Renal pelvis (tissue), 12 donors: ENCODE data around the gene NAPG. TPM values are rescaled to one million over a fixed set of nuclear protein-coding genes. Genes with fewer than 3 reads are reported as not detected.
"Not testable (repeated sequence)": the region's sequence is repeated elsewhere in the genome, so short reads cannot be mapped to it uniquely, and the experiment has no call there.

Experiments used
- DNase-seq: peaks from one replicate; pipeline ENCODE4 v3.0.0-alpha.2; 2013
- long read RNA-seq, 16 experiments: transcript quantifications; one replicate each; lab custom pipeline, GENCODE V29; 2026
- polyA plus RNA-seq, 3 donors: library from polyadenylated mRNA; unstranded; fragments of 120-200 nt; gene quantifications; one replicate each; pipeline ENCODE4 v1.2.1, GENCODE V29; 2013; ENCODE audit not compliant: insufficient read length in 3 of 3

NAPG gene
- 10 to 100 TPM; 14.8 to 32.6 (median 23.0) TPM for polyA plus RNA-seq
- long read RNA-seq, donor 1, result 0 reads
- long read RNA-seq, donor 2, partial matches to known transcripts, result 13 of 14 reads
- long read RNA-seq, donor 2, other reads (novel, unspliced or antisense), result 0 of 14 reads
- long read RNA-seq, donor 3, result 0 reads
- long read RNA-seq, donor 4, partial matches to known transcripts, result 21 of 21 reads
- long read RNA-seq, donor 4, other reads (novel, unspliced or antisense), result 0 of 21 reads
- long read RNA-seq, donor 5, result 0 reads
- long read RNA-seq, donor 6, result 0 reads
- long read RNA-seq, donor 7, partial matches to known transcripts, result 12 of 12 reads
- long read RNA-seq, donor 7, other reads (novel, unspliced or antisense), result 0 of 12 reads
- long read RNA-seq, donor 8, result 0 reads
- long read RNA-seq, donor 9, partial matches to known transcripts, result 5 of 6 reads
- long read RNA-seq, donor 9, other reads (novel, unspliced or antisense), result 0 of 6 reads
- long read RNA-seq, donor 10, result 0 reads
- long read RNA-seq, donor 11, partial matches to known transcripts, result 0 of 1 reads
- long read RNA-seq, donor 11, other reads (novel, unspliced or antisense), result 0 of 1 reads
- long read RNA-seq, donor 12, partial matches to known transcripts, result 6 of 6 reads
- long read RNA-seq, donor 12, other reads (novel, unspliced or antisense), result 0 of 6 reads
- long read RNA-seq, donor 13, result 0 reads
- long read RNA-seq, donor 14, result 0 reads
- long read RNA-seq, donor 15, result 0 reads
- long read RNA-seq, donor 16, partial matches to known transcripts, result 6 of 6 reads
- long read RNA-seq, donor 16, other reads (novel, unspliced or antisense), result 0 of 6 reads

GRCh38 chr18:10525697-10526560 is at the start of gene NAPG:
NAPG (plus strand) TSS chr18:10526027; CDS start chr18:10526103, 76 bp downstream.
- DNase-seq, result peak; percentile 93

GRCh38 chr18:10476338-10476791 is 49.5 kb upstream of the NAPG start:
- peak; percentile 61 for DNase-seq

- no peak for DNase-seq
Observed at GRCh38 chr18:10477121-10477862, 48.5 kb upstream of the NAPG start.

- DNase-seq, result no peak
Observed at GRCh38 chr18:10477863-10478260, 48.0 kb upstream of the NAPG start.

GRCh38 chr18:10481831-10482230 is 44.0 kb upstream of the NAPG start:
- no peak for DNase-seq

GRCh38 chr18:10482363-10482984 is 43.4 kb upstream of the NAPG start:
- no peak for DNase-seq

GRCh38 chr18:10482985-10483949 is 42.6 kb upstream of the NAPG start:
- no peak for DNase-seq

- no peak for DNase-seq
Observed at GRCh38 chr18:10485475-10485874, 40.4 kb upstream of the NAPG start.

GRCh38 chr18:10486362-10486761 is 39.5 kb upstream of the NAPG start:
- DNase-seq, result no peak

- DNase-seq, result no peak
Observed at GRCh38 chr18:10487154-10487553, 38.7 kb upstream of the NAPG start.

GRCh38 chr18:10488017-10488416 is 37.8 kb upstream of the NAPG start:
- DNase-seq, result no peak

GRCh38 chr18:10490401-10491165 is 35.2 kb upstream of the NAPG start:
- DNase-seq, result no peak

- DNase-seq, result no peak
Observed at GRCh38 chr18:10495936-10496335, 29.9 kb upstream of the NAPG start.

GRCh38 chr18:10497206-10497749 is 28.5 kb upstream of the NAPG start:
- DNase-seq, result no peak

GRCh38 chr18:10499230-10499629 is 26.6 kb upstream of the NAPG start:
- no peak for DNase-seq

- no peak for DNase-seq
Observed at GRCh38 chr18:10500038-10500437, 25.8 kb upstream of the NAPG start.

GRCh38 chr18:10504723-10505122 is 21.1 kb upstream of the NAPG start:
- no peak for DNase-seq

- DNase-seq, result not testable (repeated sequence)
Observed at GRCh38 chr18:10505892-10506291, 19.9 kb upstream of the NAPG start.
